Fibroblast of lung (primary cell): ENCODE data around the gene ZBP1.

Experiments used
- EZH2 ChIP-seq: IDR thresholded peaks from 2 replicates; pipeline ENCODE4 v1.5.1; 2012; ENCODE audit warnings: low read length, control low read depth, mild to moderate bottlenecking; ENCODE audit errors: missing control alignments
- TF ChIP-seq, protein P1 (sequence below), 2 donors: IDR thresholded peaks in 1 of 2; conservative IDR thresholded peaks in 1 of 2; 1 replicate in 1 of 2; 2 replicates in 1 of 2; pipeline ENCODE4 v1.5.1; 2011 to 2012; ENCODE audit warnings: low read length in 2 of 2, control low read depth in 1 of 2, inconsistent platforms in 1 of 2, low read depth in 1 of 2, mild to moderate bottlenecking in 1 of 2

DNA sequence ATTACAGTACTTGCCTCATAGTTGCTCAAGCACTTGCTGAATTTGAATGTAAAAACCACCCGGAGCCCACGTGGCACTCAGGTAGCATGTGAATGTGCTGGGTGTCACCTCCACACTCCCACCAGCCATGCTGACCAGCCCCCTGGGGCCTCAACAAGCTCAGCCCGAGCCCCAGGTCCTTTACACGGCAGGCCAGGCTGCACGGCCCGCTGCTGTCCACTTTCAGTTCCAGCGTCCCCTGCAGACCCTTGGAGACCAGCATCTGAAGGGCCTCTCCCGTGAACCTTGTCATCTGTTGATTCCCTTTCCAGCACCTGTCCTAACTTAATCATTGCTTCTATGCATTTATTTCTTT is 33.3 kb upstream of the ZBP1 start:
- TF ChIP-seq, protein P1, sequence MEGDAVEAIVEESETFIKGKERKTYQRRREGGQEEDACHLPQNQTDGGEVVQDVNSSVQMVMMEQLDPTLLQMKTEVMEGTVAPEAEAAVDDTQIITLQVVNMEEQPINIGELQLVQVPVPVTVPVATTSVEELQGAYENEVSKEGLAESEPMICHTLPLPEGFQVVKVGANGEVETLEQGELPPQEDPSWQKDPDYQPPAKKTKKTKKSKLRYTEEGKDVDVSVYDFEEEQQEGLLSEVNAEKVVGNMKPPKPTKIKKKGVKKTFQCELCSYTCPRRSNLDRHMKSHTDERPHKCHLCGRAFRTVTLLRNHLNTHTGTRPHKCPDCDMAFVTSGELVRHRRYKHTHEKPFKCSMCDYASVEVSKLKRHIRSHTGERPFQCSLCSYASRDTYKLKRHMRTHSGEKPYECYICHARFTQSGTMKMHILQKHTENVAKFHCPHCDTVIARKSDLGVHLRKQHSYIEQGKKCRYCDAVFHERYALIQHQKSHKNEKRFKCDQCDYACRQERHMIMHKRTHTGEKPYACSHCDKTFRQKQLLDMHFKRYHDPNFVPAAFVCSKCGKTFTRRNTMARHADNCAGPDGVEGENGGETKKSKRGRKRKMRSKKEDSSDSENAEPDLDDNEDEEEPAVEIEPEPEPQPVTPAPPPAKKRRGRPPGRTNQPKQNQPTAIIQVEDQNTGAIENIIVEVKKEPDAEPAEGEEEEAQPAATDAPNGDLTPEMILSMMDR (conservative IDR thresholded peaks at IDR 0.05 in 1 of 2, IDR thresholded peaks at IDR 0.05 in 1 of 2; ENCODE audit: low read depth in 1 of 2, low read length in 2 of 2) = no peak
- no peak for TF ChIP-seq EZH2
